ENCODE data around the gene DGUOK. TPM values are rescaled to one million over a fixed set of nuclear protein-coding genes. Genes with fewer than 3 reads are reported as not detected.

Gene DGUOK
- total RNA-seq, 1 experiment from 2014 or later: 100 TPM

DNA sequence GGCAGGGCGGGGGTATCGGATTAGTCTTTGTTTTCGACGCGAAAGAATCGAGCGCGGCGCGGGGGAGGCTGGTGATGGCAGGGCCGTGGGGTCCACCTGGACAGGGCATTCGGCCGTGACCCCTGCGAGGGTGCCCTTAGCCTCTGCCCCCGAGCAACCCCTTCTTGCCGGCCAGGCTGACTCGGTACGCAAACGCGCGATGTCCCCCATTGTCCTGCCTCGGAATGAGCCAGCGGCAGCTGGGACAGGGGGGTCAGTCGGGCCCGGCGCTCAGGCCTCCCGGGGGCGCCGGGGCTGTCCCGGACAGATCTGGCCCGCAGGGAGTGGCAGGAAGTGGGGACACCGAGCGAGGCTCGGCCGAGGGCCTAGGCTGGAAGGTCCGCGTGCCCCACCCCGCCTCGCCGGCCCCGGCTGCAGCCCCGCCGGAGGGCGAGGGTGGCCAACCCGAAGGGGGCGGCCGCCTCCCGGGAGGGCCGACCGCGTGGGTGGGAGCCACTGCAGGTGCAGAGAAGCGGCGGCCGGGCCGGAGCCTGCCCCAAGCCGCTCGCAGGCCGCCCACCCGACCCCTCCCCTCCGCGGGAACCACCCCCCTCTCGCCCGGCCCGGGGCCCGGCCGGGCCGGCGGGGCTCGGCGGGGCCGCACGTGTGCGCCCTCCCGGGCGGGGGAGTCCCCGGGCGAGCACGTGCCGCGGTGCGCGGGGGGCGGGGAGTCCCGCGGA lies 57.7 kb downstream of the DGUOK start, which contains the start of gene TET3:
Gene TET3, plus strand, starts transcription at position 708 of the 719 bp plus-strand sequence. CDS start 1,494 bp downstream, outside the sequence.
- H3K4me1 ChIP-seq (ENCODE audit: control insufficient read depth in 1 of 2, insufficient read depth in 2 of 2, low read length in 2 of 2): peaks cover 42 to 62% of the 10 kb centered on the region in 2 experiments
- ChIA-PET CTCF (no interaction called here), POLR2A (no interaction called here), RAD21 (ENCODE audit: low non-redundant PET in 1 of 2, low total read pairs in 2 of 2, uncharacterized antibody in 2 of 2, unreplicated experiment in 2 of 2) (no interaction called here)
- H3K27me3 ChIP-seq (ENCODE audit: insufficient read depth, low read length): no peaks in the 10 kb centered on the region
- peak within 1 kb of the TSS; percentile 100 for H3K27ac ChIP-seq (ENCODE audit: low read depth, low read length)
- H2AFZ ChIP-seq (ENCODE audit: low read depth, low read length, poor library complexity, severe bottlenecking): no peak within 1 kb of the TSS
- ATAC-seq: peak; percentile 20
- H3K9me2 ChIP-seq (ENCODE audit: insufficient read depth): no peaks in the 10 kb centered on the region
- intact Hi-C loops (cut with micrococcal nuclease): loop anchor here (5.0 kb wide), 1 partner anchor 302 kb away; no protein-coding TSS in a partner anchor
- H3K4me2 ChIP-seq (ENCODE audit: low read length): peak within 1 kb of the TSS; percentile 96
- H3K9ac ChIP-seq (ENCODE audit: low read length): peak within 1 kb of the TSS; percentile 90
- no peak for DNase-seq (ENCODE audit: low read depth, low spot score)
- H3K36me3 ChIP-seq (ENCODE audit: control insufficient read depth in 1 of 2, insufficient read depth in 2 of 2, low read length in 2 of 2): peaks cover 5 to 26% of the 10 kb centered on the region in 2 experiments; a peak in 1 of 4 replicates
- no TSS peak for BruUV-seq (replicated peaks)
- no peak for TF ChIP-seq CBX3 (IDR thresholded peaks at IDR 0.05; ENCODE audit: low read depth)
- no peak for TF ChIP-seq ZNF274 (IDR thresholded peaks at IDR 0.05; ENCODE audit: low read depth, low read length)
- no peak for TF ChIP-seq SIN3A (IDR thresholded peaks at IDR 0.05; ENCODE audit: low read depth)
- no peak for TF ChIP-seq YY1 (IDR thresholded peaks at IDR 0.05; ENCODE audit: extremely low read depth, insufficient replicate concordance, low read depth, low read length)
- TF ChIP-seq, protein P1, sequence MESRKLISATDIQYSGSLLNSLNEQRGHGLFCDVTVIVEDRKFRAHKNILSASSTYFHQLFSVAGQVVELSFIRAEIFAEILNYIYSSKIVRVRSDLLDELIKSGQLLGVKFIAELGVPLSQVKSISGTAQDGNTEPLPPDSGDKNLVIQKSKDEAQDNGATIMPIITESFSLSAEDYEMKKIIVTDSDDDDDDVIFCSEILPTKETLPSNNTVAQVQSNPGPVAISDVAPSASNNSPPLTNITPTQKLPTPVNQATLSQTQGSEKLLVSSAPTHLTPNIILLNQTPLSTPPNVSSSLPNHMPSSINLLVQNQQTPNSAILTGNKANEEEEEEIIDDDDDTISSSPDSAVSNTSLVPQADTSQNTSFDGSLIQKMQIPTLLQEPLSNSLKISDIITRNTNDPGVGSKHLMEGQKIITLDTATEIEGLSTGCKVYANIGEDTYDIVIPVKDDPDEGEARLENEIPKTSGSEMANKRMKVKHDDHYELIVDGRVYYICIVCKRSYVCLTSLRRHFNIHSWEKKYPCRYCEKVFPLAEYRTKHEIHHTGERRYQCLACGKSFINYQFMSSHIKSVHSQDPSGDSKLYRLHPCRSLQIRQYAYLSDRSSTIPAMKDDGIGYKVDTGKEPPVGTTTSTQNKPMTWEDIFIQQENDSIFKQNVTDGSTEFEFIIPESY (IDR thresholded peaks at IDR 0.05; ENCODE audit: extremely low read depth, insufficient replicate concordance, low read length): no peak
- TF ChIP-seq EZH2 (IDR thresholded peaks at IDR 0.05): no peak
- TF ChIP-seq SRF (IDR thresholded peaks at IDR 0.05; ENCODE audit: low read depth): no peak
- peak; percentile 89 for TF ChIP-seq ZFX (IDR thresholded peaks at IDR 0.05)
- no peak for TF ChIP-seq TCF7L2 (IDR thresholded peaks at IDR 0.05; ENCODE audit: borderline replicate concordance, extremely low read depth, insufficient read depth, insufficient read length)
- no peak for TF ChIP-seq EGR1 (IDR thresholded peaks at IDR 0.05; ENCODE audit: low read depth)
- no peak for TF ChIP-seq CEBPB (IDR thresholded peaks at IDR 0.05; ENCODE audit: low read depth)
- peak; percentile 71 for TF ChIP-seq POLR2A (IDR thresholded peaks at IDR 0.05; ENCODE audit: borderline replicate concordance, extremely low read depth, insufficient read depth, insufficient read length)
- peaks cover 39% of the 10 kb centered on the region for H3K79me2 ChIP-seq (ENCODE audit: insufficient read depth, low read length)
- no peaks in the 10 kb centered on the region for H3K9me3 ChIP-seq (ENCODE audit: control insufficient read depth in 1 of 2, insufficient read depth in 1 of 2, low read depth in 1 of 2, low read length in 2 of 2)
- no peaks in the 10 kb centered on the region for H4K20me1 ChIP-seq (ENCODE audit: insufficient read depth)
- H3K4me3 ChIP-seq (replicated peaks in 1 of 2; ENCODE audit: low read depth in 1 of 2, low read length in 2 of 2): peak within 1 kb of the TSS; percentile 66 to 72

Data from HCT116 (cell line).